ENCODE data around the gene PITRM1.

DNA sequence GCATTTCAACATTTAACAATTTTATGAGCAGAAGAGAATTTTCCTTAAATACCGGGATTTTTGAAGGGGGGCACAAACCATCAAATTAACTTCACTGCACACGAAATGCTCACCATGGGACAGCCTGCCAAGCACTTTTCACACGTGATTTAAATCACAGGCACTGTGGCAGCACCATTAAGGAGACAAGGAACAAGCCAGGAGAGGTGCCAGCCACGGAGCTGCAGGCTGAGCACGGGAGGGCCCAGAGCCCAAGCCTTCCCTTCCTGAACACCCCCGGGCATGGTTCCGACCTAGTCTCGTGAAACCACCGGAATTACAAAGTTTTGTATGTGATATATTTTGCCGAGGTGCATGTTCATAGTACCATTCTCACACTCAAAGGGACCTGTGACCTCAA, 13.4 kb downstream of the PITRM1 start:
- TF ChIP-seq, protein P1, sequence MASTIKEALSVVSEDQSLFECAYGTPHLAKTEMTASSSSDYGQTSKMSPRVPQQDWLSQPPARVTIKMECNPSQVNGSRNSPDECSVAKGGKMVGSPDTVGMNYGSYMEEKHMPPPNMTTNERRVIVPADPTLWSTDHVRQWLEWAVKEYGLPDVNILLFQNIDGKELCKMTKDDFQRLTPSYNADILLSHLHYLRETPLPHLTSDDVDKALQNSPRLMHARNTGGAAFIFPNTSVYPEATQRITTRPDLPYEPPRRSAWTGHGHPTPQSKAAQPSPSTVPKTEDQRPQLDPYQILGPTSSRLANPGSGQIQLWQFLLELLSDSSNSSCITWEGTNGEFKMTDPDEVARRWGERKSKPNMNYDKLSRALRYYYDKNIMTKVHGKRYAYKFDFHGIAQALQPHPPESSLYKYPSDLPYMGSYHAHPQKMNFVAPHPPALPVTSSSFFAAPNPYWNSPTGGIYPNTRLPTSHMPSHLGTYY (CRISPR knock-in tag; IDR thresholded peaks at IDR 0.05) = no peak
- TF ChIP-seq ZNF232 (CRISPR knock-in tag; IDR thresholded peaks at IDR 0.05) (no peak), SMAD3 (CRISPR knock-in tag; IDR thresholded peaks at IDR 0.05; ENCODE audit: borderline replicate concordance) (no peak)
- TF ChIP-seq, protein P2, sequence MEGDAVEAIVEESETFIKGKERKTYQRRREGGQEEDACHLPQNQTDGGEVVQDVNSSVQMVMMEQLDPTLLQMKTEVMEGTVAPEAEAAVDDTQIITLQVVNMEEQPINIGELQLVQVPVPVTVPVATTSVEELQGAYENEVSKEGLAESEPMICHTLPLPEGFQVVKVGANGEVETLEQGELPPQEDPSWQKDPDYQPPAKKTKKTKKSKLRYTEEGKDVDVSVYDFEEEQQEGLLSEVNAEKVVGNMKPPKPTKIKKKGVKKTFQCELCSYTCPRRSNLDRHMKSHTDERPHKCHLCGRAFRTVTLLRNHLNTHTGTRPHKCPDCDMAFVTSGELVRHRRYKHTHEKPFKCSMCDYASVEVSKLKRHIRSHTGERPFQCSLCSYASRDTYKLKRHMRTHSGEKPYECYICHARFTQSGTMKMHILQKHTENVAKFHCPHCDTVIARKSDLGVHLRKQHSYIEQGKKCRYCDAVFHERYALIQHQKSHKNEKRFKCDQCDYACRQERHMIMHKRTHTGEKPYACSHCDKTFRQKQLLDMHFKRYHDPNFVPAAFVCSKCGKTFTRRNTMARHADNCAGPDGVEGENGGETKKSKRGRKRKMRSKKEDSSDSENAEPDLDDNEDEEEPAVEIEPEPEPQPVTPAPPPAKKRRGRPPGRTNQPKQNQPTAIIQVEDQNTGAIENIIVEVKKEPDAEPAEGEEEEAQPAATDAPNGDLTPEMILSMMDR (IDR thresholded peaks at IDR 0.05) = no peak
- TF ChIP-seq, protein P3, sequence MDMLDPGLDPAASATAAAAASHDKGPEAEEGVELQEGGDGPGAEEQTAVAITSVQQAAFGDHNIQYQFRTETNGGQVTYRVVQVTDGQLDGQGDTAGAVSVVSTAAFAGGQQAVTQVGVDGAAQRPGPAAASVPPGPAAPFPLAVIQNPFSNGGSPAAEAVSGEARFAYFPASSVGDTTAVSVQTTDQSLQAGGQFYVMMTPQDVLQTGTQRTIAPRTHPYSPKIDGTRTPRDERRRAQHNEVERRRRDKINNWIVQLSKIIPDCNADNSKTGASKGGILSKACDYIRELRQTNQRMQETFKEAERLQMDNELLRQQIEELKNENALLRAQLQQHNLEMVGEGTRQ (CRISPR knock-in tag; IDR thresholded peaks at IDR 0.05) = no peak
- TF ChIP-seq, protein P4, sequence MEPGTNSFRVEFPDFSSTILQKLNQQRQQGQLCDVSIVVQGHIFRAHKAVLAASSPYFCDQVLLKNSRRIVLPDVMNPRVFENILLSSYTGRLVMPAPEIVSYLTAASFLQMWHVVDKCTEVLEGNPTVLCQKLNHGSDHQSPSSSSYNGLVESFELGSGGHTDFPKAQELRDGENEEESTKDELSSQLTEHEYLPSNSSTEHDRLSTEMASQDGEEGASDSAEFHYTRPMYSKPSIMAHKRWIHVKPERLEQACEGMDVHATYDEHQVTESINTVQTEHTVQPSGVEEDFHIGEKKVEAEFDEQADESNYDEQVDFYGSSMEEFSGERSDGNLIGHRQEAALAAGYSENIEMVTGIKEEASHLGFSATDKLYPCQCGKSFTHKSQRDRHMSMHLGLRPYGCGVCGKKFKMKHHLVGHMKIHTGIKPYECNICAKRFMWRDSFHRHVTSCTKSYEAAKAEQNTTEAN (CRISPR knock-in tag; IDR thresholded peaks at IDR 0.05) = no peak
- TF ChIP-seq, protein P5, sequence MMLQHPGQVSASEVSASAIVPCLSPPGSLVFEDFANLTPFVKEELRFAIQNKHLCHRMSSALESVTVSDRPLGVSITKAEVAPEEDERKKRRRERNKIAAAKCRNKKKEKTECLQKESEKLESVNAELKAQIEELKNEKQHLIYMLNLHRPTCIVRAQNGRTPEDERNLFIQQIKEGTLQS (CRISPR knock-in tag; conservative IDR thresholded peaks at IDR 0.05) = no peak
